Panc1 (cell line): ENCODE results near the gene FGF14. TPM values are rescaled to one million over a fixed set of nuclear protein-coding genes. Genes with fewer than 3 reads are reported as not detected.

Experiments
- ATAC-seq: fragments of 200-7000 bp; cut with Tn5 transposase; 2 replicates; pipeline ENCODE4 v1.9.1; 2020; ENCODE audit warnings: mild to moderate bottlenecking, moderate library complexity
- BruUV-seq: library from RNA; stranded (reverse); fragments of 400-500 nt; replicated peaks from 2 replicates; lab custom pipeline; 2021; lab: Mats Ljungman, UMichigan
- CTCF ChIA-PET: fragments of 300-600 bp; sonication (Branson Sonifier 250); formaldehyde crosslinking; loops from one replicate; lab custom pipeline; 2022; ENCODE audit warnings: antibody characterized with exemption; lab: Charles Lee
- POLR2A ChIA-PET: fragments of 300-600 bp; sonication (Branson Sonifier 250); formaldehyde crosslinking; loops from one replicate; lab custom pipeline; 2022; ENCODE audit warnings: antibody characterized with exemption; lab: Charles Lee
- DNase-seq: peaks from one replicate; pipeline ENCODE4 v3.0.0-alpha.2; 2010; ENCODE audit warnings: low read depth, low spot score
- H3K27ac ChIP-seq: 2 replicates; pipeline ENCODE4 v1.5.1; 2011; ENCODE audit warnings: mild to moderate bottlenecking, low read length, inconsistent platforms
- H3K27me3 ChIP-seq: fragments of 200-500 bp; sonication (Bioruptor generic); 2 replicates; pipeline ENCODE4 v1.6.0; 2014; ENCODE audit warnings: low read length, inconsistent platforms; ENCODE audit not compliant: control insufficient read depth, insufficient read depth
- H3K36me3 ChIP-seq: fragments of 200-500 bp; sonication (Bioruptor generic); 2 replicates; pipeline ENCODE4 v1.5.1; 2014; ENCODE audit warnings: inconsistent platforms, mild to moderate bottlenecking, low read length, moderate library complexity; ENCODE audit not compliant: control insufficient read depth, insufficient read depth
- H3K4me1 ChIP-seq: 2 replicates; pipeline ENCODE4 v1.5.1; 2011; ENCODE audit warnings: inconsistent platforms, mild to moderate bottlenecking, low read length, moderate library complexity; ENCODE audit not compliant: control insufficient read depth, insufficient read depth
- H3K4me3 ChIP-seq, 2 experiments: 2 replicates each; pipeline ENCODE4 v1.5.1; 2011 to 2012; ENCODE audit warnings: low read depth in 2 of 2, low read length in 2 of 2, mild to moderate bottlenecking in 2 of 2, inconsistent platforms in 1 of 2, moderate library complexity in 1 of 2
- H3K9me3 ChIP-seq: fragments of 200-500 bp; sonication (Bioruptor generic); 2 replicates; pipeline ENCODE4 v1.5.1; 2014; ENCODE audit warnings: low read depth, mild to moderate bottlenecking, inconsistent platforms, low read length, moderate library complexity; ENCODE audit not compliant: control insufficient read depth, insufficient read depth
- POLR2AphosphoS5 ChIP-seq: IDR thresholded peaks from 2 replicates; pipeline ENCODE4 v1.6.1; 2012; ENCODE audit warnings: mild to moderate bottlenecking, low read depth, low read length, moderate library complexity
- SIN3A ChIP-seq: IDR thresholded peaks from 2 replicates; pipeline ENCODE4 v1.6.1; 2012; ENCODE audit warnings: low read depth, mild to moderate bottlenecking, low read length, moderate library complexity, borderline replicate concordance; ENCODE audit not compliant: insufficient read depth
- TCF7L2 ChIP-seq: IDR thresholded peaks from 2 replicates; pipeline ENCODE4 v1.6.1; 2011; ENCODE audit warnings: mild to moderate bottlenecking, low read depth, low read length, inconsistent platforms
- in situ Hi-C: cut with HindIII; loops from 2 replicates; pipeline ENCODE4 v1.10.0; 2016; ENCODE audit warnings: low sequenced_read_pairs, low pct_unique_long_range_greater_than_20kb
- intact Hi-C: fragments of 100-400 bp; cut with micrococcal nuclease; formaldehyde crosslinking; loops from one replicate; pipeline ENCODE4 v1.10.0; 2022; ENCODE audit not compliant: unreplicated experiment
- microRNA-seq: library from miRNA; unstranded; fragments of <30 nt; microRNA quantifications from one replicate; pipeline ENCODE4 v1.1.0, GENCODE V29; 2020; ENCODE audit not compliant: unreplicated experiment
- total RNA-seq: library from RNA; stranded (reverse); gene quantifications from one replicate; pipeline ENCODE4 v1.2.1, GENCODE V29; 2021; ENCODE audit not compliant: unreplicated experiment
- TF ChIP-seq, protein P1 (sequence below): fragments of 450-650 bp; IDR thresholded peaks from 2 replicates; pipeline ENCODE4 v1.5.1; 2017; ENCODE audit warnings: mild to moderate bottlenecking
- TF ChIP-seq, protein P2 (sequence below), 2 experiments: IDR thresholded peaks; 2 replicates each; pipeline ENCODE4 v1.6.1; 2011 to 2012; ENCODE audit warnings: low read depth in 2 of 2, control low read depth in 1 of 2, low read length in 1 of 2, mild to moderate bottlenecking in 1 of 2, moderate library complexity in 1 of 2; ENCODE audit not compliant: insufficient read depth in 1 of 2

FGF14 gene
- total RNA-seq, 1 experiment from 2014 or later: 0.03 TPM

DNA sequence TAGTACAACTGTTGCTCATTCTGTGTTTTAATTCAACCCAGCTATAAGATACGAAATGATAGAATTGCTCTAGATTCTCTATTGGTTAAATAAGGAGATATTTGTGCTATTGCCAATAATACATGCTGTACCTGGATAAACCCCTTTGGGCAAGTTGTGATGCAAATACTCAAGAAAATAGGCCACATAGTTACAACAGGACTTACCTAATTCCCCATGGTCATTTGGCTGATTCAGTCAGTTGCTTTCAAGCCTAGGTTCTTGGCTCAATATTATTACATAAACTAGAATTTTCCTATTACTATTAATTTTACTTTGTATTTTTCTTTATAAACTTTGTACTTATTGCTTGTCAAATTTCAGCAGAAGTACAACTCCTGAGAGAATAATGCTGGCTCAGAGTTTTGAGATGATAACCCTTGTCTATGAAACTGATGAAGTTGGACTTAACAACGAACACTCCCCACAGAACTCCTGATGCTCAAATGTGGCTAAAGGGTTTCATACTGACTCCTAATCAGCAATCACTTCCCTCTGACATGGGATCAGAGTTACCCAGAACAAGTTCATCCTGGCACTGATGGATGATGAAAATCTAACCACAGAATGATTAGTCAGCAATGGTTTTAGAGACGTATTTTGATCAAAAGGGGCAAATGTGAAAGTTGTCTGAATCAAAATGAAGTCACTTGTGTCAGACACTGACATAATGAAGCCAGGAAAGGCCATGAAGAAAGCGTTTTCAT is 728.3 kb downstream of the FGF14 start:
- ChIA-PET POLR2A (no interaction called here), CTCF (no interaction called here)
- BruUV-seq: no TSS peak
- Histone ChIP-seq H3K4me1 (no peaks in the 10 kb centered on the region), H3K27ac (no peak overlapping the region), H3K36me3 (no peaks in the 10 kb centered on the region), H3K4me3 (no peak overlapping the region), H3K27me3 (no peaks in the 10 kb centered on the region), H3K9me3 (no peaks in the 10 kb centered on the region)
- intact Hi-C loops: no loop called here
- TF ChIP-seq SIN3A (no peak), POLR2AphosphoS5 (no peak), TCF7L2 (no peak)
- TF ChIP-seq, protein P1, sequence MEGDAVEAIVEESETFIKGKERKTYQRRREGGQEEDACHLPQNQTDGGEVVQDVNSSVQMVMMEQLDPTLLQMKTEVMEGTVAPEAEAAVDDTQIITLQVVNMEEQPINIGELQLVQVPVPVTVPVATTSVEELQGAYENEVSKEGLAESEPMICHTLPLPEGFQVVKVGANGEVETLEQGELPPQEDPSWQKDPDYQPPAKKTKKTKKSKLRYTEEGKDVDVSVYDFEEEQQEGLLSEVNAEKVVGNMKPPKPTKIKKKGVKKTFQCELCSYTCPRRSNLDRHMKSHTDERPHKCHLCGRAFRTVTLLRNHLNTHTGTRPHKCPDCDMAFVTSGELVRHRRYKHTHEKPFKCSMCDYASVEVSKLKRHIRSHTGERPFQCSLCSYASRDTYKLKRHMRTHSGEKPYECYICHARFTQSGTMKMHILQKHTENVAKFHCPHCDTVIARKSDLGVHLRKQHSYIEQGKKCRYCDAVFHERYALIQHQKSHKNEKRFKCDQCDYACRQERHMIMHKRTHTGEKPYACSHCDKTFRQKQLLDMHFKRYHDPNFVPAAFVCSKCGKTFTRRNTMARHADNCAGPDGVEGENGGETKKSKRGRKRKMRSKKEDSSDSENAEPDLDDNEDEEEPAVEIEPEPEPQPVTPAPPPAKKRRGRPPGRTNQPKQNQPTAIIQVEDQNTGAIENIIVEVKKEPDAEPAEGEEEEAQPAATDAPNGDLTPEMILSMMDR: no peak
- TF ChIP-seq, protein P2, sequence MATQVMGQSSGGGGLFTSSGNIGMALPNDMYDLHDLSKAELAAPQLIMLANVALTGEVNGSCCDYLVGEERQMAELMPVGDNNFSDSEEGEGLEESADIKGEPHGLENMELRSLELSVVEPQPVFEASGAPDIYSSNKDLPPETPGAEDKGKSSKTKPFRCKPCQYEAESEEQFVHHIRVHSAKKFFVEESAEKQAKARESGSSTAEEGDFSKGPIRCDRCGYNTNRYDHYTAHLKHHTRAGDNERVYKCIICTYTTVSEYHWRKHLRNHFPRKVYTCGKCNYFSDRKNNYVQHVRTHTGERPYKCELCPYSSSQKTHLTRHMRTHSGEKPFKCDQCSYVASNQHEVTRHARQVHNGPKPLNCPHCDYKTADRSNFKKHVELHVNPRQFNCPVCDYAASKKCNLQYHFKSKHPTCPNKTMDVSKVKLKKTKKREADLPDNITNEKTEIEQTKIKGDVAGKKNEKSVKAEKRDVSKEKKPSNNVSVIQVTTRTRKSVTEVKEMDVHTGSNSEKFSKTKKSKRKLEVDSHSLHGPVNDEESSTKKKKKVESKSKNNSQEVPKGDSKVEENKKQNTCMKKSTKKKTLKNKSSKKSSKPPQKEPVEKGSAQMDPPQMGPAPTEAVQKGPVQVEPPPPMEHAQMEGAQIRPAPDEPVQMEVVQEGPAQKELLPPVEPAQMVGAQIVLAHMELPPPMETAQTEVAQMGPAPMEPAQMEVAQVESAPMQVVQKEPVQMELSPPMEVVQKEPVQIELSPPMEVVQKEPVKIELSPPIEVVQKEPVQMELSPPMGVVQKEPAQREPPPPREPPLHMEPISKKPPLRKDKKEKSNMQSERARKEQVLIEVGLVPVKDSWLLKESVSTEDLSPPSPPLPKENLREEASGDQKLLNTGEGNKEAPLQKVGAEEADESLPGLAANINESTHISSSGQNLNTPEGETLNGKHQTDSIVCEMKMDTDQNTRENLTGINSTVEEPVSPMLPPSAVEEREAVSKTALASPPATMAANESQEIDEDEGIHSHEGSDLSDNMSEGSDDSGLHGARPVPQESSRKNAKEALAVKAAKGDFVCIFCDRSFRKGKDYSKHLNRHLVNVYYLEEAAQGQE (IDR thresholded peaks at IDR 0.05; ENCODE audit: insufficient read depth in 1 of 2, low read depth in 2 of 2, low read length in 1 of 2): no peak
- DNase-seq: no peak
- in situ Hi-C loops: no loop called here
- no peak for ATAC-seq

DNA sequence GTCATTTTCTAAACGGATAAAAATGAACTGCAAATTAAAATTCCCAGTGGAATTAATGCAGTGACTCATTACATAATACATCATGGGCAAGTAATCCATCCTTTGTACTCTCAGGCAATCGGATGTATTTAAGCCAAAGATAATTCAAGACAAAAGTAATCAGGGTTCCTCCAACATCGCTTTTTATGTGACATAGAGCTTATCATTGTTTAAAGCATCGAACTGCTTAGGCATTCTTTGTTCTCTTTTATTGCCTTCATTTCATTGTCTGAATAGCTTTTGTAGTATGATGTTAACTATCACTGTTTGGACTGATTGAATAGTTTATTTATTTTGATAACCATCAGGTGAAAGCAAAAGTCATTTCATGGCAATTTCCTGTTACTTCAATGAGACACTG is 740.0 kb downstream of the FGF14 start:
- H3K27me3 ChIP-seq: no peaks in the 10 kb centered on the region
- no peak for DNase-seq
- ChIA-PET POLR2A (no interaction called here), CTCF (no interaction called here)
- no peak for ATAC-seq
- in situ Hi-C loops: no loop called here
- TF ChIP-seq, protein P2 (IDR thresholded peaks at IDR 0.05; ENCODE audit: insufficient read depth in 1 of 2, low read depth in 2 of 2, low read length in 1 of 2): no peak
- TF ChIP-seq POLR2AphosphoS5 (no peak), TCF7L2 (no peak)
- H3K27ac ChIP-seq: no peak overlapping the region
- H3K4me3 ChIP-seq: no peak overlapping the region
- intact Hi-C loops: no loop called here
- H3K36me3 ChIP-seq: no peaks in the 10 kb centered on the region
- H3K4me1 ChIP-seq: no peaks in the 10 kb centered on the region
- H3K9me3 ChIP-seq: no peaks in the 10 kb centered on the region; the same call in 1 of the 2 replicates
- no TSS peak for BruUV-seq

Small RNA genes within 50 kb of the gene (microRNA-seq; reads per million reads assigned to microRNA genes)
- gene MIR2681 (not detected), gene MIR4705 (not detected)

Other genes with a start within 250 kb of the FGF14 start
- gene TPP2, start 194.9 kb upstream of the FGF14 start, total RNA-seq: 31.6 TPM